Hepatocyte (in vitro differentiated cells): ENCODE data around the gene SFXN5.

Experiments used
- CTCF ChIP-seq: fragments of 200-600 bp; sonication (generic); IDR thresholded peaks from 2 replicates; pipeline ENCODE4 v1.5.1; 2016; ENCODE audit warnings: antibody characterized with exemption, mild to moderate bottlenecking; ENCODE audit not compliant: poor library complexity
- EZH2phosphoT487 ChIP-seq: fragments of 200-600 bp; sonication (generic); IDR thresholded peaks from one replicate; pipeline ENCODE4 v1.6.1; 2018; ENCODE audit warnings: antibody characterized with exemption, mild to moderate bottlenecking, low read depth, moderate library complexity; ENCODE audit not compliant: unreplicated experiment, severe bottlenecking

GRCh38 chr2:72944804-72945449, 126.6 kb downstream of the SFXN5 start:
- TF ChIP-seq EZH2phosphoT487: no peak
- TF ChIP-seq CTCF: no peak
